C4-2B (cell line): ENCODE results near the gene DCLK3.

Source experiments
- CTCF ChIP-seq: fragments of 450-650 bp; conservative IDR thresholded peaks from 2 replicates; pipeline ENCODE4 v1.5.1; 2017; ENCODE audit warnings: mild to moderate bottlenecking
- ZFX ChIP-seq: fragments of 450-650 bp; IDR thresholded peaks from 2 replicates; pipeline ENCODE4 v1.6.1; 2017

- TF ChIP-seq CTCF, result no peak
- TF ChIP-seq ZFX, result no peak
Observed at GRCh38 chr3:36786921-36787890, 22.9 kb upstream of the DCLK3 start.
